GM12875 (cell line): ENCODE data around the gene POLR2E.

ENCODE experiments used
- H3K4me3 ChIP-seq: one replicate; pipeline ENCODE4 v1.5.1; 2011; ENCODE audit warnings: low read depth, low read length, control low read depth
- CTCF ChIP-seq: IDR thresholded peaks from 2 replicates; pipeline ENCODE4 v1.5.1; 2011; ENCODE audit warnings: low read depth, mild to moderate bottlenecking, control low read depth, inconsistent platforms, low read length, moderate library complexity, borderline replicate concordance; ENCODE audit not compliant: insufficient read depth

The POLR2E gene

GRCh38 chr19:1046117-1046626 lies 49.0 kb downstream of the POLR2E start:
- H3K4me3 ChIP-seq, result no peak overlapping the region
- TF ChIP-seq CTCF, result no peak

GRCh38 chr19:1045247-1045603 lies 50.0 kb downstream of the POLR2E start:
- TF ChIP-seq CTCF, result no peak
- H3K4me3 ChIP-seq, result no peak overlapping the region

GRCh38 chr19:1042689-1043511 lies 52.3 kb downstream of the POLR2E start:
- TF ChIP-seq CTCF, result no peak
- H3K4me3 ChIP-seq, result no peak overlapping the region

GRCh38 chr19:1041835-1042685 lies 53.1 kb downstream of the POLR2E start:
- no peak overlapping the region for H3K4me3 ChIP-seq

GRCh38 chr19:1041272-1041834 lies 53.8 kb downstream of the POLR2E start:
- H3K4me3 ChIP-seq, result peak overlapping the region; percentile 64
- no peak for TF ChIP-seq CTCF

More at GRCh38 chr19:1041835-1042685, 53.1 kb downstream of the POLR2E start:
- TF ChIP-seq CTCF, result no peak

- peak overlapping the region; percentile 64 for H3K4me3 ChIP-seq
- TF ChIP-seq CTCF, result no peak
Observed at GRCh38 chr19:1040476-1041271, 54.5 kb downstream of the POLR2E start.
